HG02852 (cell line): ENCODE results near the gene FBXO33.

ENCODE experiments used
- ATAC-seq: cut with Tn5 transposase; IDR thresholded peaks from one replicate; pipeline ENCODE4 v1.9.1; 2021; ENCODE audit warnings: mild to moderate bottlenecking, moderate library complexity; ENCODE audit not compliant: unreplicated experiment

The FBXO33 gene

GRCh38 chr14:39431416-39432178 is 636 bp downstream of the FBXO33 start:
- ATAC-seq: peak; percentile 16

- ATAC-seq: peak; percentile 1
These were observed 1.3 kb downstream of the FBXO33 start for GRCh38 chr14:39430762-39431415.

- ATAC-seq: no peak
These were observed 4.1 kb downstream of the FBXO33 start for GRCh38 chr14:39428118-39428517.

GRCh38 chr14:39426605-39427004 is 5.6 kb downstream of the FBXO33 start:
- no peak for ATAC-seq

- ATAC-seq: no peak
These were observed 6.3 kb downstream of the FBXO33 start for GRCh38 chr14:39425947-39426346.

GRCh38 chr14:39423793-39424192 is 8.4 kb downstream of the FBXO33 start:
- no peak for ATAC-seq

GRCh38 chr14:39422243-39422642 is 10.0 kb downstream of the FBXO33 start:
- ATAC-seq: no peak

GRCh38 chr14:39419272-39419671 is 13.0 kb downstream of the FBXO33 start:
- no peak for ATAC-seq

GRCh38 chr14:39417014-39417413 is 15.2 kb downstream of the FBXO33 start:
- no peak for ATAC-seq

- no peak for ATAC-seq
These were observed 16.2 kb downstream of the FBXO33 start for GRCh38 chr14:39416072-39416471.

GRCh38 chr14:39406560-39406959 is 25.7 kb downstream of the FBXO33 start:
- ATAC-seq: no peak

GRCh38 chr14:39398382-39398781 is 33.9 kb downstream of the FBXO33 start:
- no peak for ATAC-seq

GRCh38 chr14:39396448-39396847 is 35.8 kb downstream of the FBXO33 start:
- no peak for ATAC-seq

- ATAC-seq: no peak
These were observed 36.5 kb downstream of the FBXO33 start for GRCh38 chr14:39395555-39396254.

- ATAC-seq: no peak
These were observed 38.9 kb downstream of the FBXO33 start for GRCh38 chr14:39393289-39393688.

- no peak for ATAC-seq
These were observed 48.1 kb downstream of the FBXO33 start for GRCh38 chr14:39384177-39384576.

GRCh38 chr14:39383741-39384140 is 48.5 kb downstream of the FBXO33 start:
- ATAC-seq: no peak

GRCh38 chr14:39383026-39383660 is 49.1 kb downstream of the FBXO33 start:
- peak; percentile 69 for ATAC-seq

- ATAC-seq: no peak
These were observed 49.8 kb downstream of the FBXO33 start for GRCh38 chr14:39382463-39382862.

GRCh38 chr14:39381366-39381765 is 50.9 kb downstream of the FBXO33 start:
- no peak for ATAC-seq

- no peak for ATAC-seq
These were observed 55.4 kb downstream of the FBXO33 start for GRCh38 chr14:39376667-39377403.
